ENCODE measurements around the gene MRPL52. TPM values are rescaled to one million over a fixed set of nuclear protein-coding genes. Genes with fewer than 3 reads are reported as not detected.

The MRPL52 gene
- total RNA-seq, 1 donor from 2014 or later = 16.7 TPM

DNA sequence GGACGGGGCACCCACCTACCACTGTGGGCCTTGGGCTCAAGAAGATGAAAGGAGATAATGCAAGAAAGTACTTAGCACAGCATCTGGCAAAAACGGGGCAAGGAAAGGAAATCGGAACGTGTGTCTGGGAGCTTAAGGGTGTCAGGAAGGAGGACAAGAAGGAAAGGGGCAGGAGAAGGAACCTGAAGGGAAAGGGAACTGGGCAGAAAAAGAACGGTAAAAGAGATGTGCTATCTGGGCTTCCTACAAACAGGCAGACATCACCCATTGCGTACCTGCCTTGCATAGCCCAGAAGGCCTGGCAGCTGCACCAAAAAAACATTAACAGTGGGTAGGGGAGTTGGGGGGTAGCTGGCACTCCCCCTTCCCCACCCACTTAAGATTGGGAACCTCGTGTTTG, 52.4 kb downstream of the MRPL52 start:
- H3K9ac ChIP-seq (ENCODE audit: low read depth in 1 of 3, low read length in 3 of 3) = no peak overlapping the region
- no peak overlapping the region for H3K4me3 ChIP-seq (ENCODE audit: low read length in 3 of 3)
- no peaks in the 10 kb centered on the region for H3K9me3 ChIP-seq (ENCODE audit: control insufficient read depth in 3 of 3, low read length in 3 of 3)
- H3K27me3 ChIP-seq (ENCODE audit: control insufficient read depth in 3 of 3, insufficient read depth in 3 of 3, low read length in 3 of 3) = peaks cover 15 to 36% (median 29%) of the 10 kb centered on the region in 3 donors
- H3K4me1 ChIP-seq (ENCODE audit: control insufficient read depth in 3 of 3, insufficient read depth in 3 of 3, low read length in 3 of 3) = peaks cover 0 to 7% (median 6%) of the 10 kb centered on the region in 3 donors
- peaks cover 16 to 23% (median 22%) of the 10 kb centered on the region in 3 donors for H3K36me3 ChIP-seq (ENCODE audit: control insufficient read depth in 3 of 3, insufficient read depth in 3 of 3, low read length in 3 of 3)
- no peak overlapping the region for H3K27ac ChIP-seq (ENCODE audit: low read depth, low read length)

DNA sequence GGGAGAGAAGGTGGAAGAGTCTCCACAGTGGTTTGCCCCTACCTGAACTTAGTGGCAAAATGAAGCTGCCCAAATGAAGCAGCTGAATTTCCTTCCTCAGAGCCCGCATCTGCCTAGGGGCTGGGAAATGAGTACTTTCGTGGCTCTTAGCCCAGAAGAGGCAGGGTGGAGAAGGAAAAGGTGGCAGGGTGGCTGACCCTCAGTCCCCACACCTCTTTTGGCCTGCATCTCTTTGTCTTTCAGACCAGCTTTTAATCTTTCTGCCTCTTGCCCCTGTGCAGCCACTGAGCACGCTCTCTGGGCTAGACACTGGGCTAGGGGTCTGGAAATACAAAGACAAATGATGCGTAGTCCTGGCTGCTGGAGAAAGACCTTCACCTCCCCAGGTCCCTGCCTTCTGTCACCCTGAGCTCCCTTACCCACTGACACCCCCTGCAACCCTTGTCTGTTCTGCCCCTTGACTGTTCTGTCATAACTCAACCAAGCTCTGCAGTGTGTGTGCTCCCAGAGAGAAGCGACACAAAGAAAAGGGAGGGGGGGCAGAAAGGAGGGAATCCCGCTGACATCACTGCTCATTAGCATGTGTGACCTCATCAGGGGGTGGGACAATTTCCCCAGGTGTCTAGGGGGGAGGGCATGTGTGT, 53.0 kb downstream of the MRPL52 start:
- peaks cover 15 to 36% (median 33%) of the 10 kb centered on the region in 3 donors for H3K27me3 ChIP-seq (ENCODE audit: control insufficient read depth in 3 of 3, insufficient read depth in 3 of 3, low read length in 3 of 3)
- no peaks in the 10 kb centered on the region for H3K9me3 ChIP-seq (ENCODE audit: control insufficient read depth in 3 of 3, low read length in 3 of 3)
- no peak overlapping the region for H3K4me3 ChIP-seq (ENCODE audit: low read length in 3 of 3)
- H3K4me1 ChIP-seq (ENCODE audit: control insufficient read depth in 3 of 3, insufficient read depth in 3 of 3, low read length in 3 of 3) = peaks cover 0 to 7% (median 6%) of the 10 kb centered on the region in 3 donors
- peak overlapping the region in 1 of 3 donors; percentile 8 for H3K9ac ChIP-seq (ENCODE audit: low read depth in 1 of 3, low read length in 3 of 3)
- H3K27ac ChIP-seq (ENCODE audit: low read depth, low read length) = no peak overlapping the region
- H3K36me3 ChIP-seq (ENCODE audit: control insufficient read depth in 3 of 3, insufficient read depth in 3 of 3, low read length in 3 of 3) = peaks cover 11 to 17% (median 16%) of the 10 kb centered on the region in 3 donors

DNA sequence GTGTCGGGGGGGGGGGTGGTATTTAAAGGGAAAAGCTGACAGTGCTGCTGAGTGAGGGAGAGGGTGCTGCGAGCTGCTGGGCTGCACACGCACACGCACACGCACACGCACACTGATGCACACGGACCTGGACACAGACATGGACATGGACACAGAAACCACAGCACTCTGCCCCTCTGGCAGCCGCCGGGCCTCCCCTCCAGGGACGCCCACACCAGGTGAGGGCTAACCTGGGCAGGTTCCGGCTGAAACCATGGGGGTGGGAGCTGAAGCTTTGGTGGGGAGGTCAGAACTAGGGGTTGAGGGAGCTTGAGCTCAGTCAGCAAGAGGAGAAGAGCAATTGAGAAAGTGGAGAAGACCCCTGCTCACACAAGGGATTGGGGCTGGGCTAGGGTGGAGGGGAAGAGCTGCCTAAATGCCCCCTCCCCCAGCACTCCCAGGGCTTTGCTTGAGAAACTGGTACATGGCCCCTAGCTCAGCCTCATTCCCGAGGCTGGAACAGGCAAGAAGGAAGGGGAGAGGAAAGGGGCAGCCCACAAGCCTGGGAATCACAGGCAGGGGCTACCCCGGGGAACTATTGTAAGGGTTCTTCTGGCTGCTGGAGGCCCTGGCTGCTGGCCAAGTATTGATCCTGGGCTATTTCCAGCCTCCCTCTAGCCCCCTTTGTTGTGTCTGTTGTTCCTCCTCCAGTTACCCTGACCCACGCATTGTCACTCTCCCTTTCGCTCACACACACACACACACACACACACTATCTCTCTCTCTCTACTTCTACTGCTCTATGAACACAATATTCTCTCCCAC, 53.7 kb downstream of the MRPL52 start, which contains the start of gene REM2:
Gene REM2, plus strand, starts transcription at position 50 of the 804 bp plus-strand sequence. Its CDS starts 66 bp downstream, at position 116.
- no peak within 1 kb of the TSS for H3K4me3 ChIP-seq (ENCODE audit: low read length in 3 of 3)
- H3K4me1 ChIP-seq (ENCODE audit: control insufficient read depth in 3 of 3, insufficient read depth in 3 of 3, low read length in 3 of 3) = peaks cover 0 to 7% (median 6%) of the 10 kb centered on the region in 3 donors
- H3K36me3 ChIP-seq (ENCODE audit: control insufficient read depth in 3 of 3, insufficient read depth in 3 of 3, low read length in 3 of 3) = peaks cover 6 to 10% (median 8%) of the 10 kb centered on the region in 3 donors
- H3K9ac ChIP-seq (ENCODE audit: low read depth in 1 of 3, low read length in 3 of 3) = peak within 1 kb of the TSS in 1 of 3 donors; percentile 8
- peaks cover 15 to 39% (median 36%) of the 10 kb centered on the region in 3 donors for H3K27me3 ChIP-seq (ENCODE audit: control insufficient read depth in 3 of 3, insufficient read depth in 3 of 3, low read length in 3 of 3)
- H3K27ac ChIP-seq (ENCODE audit: low read depth, low read length) = no peak within 1 kb of the TSS
- H3K9me3 ChIP-seq (ENCODE audit: control insufficient read depth in 3 of 3, low read length in 3 of 3) = no peaks in the 10 kb centered on the region

GRCh38 chr14:22884076-22884737, 54.5 kb downstream of the MRPL52 start:
- Histone ChIP-seq H3K9ac (ENCODE audit: low read depth in 1 of 3, low read length in 3 of 3) (no peak overlapping the region), H3K36me3 (ENCODE audit: control insufficient read depth in 3 of 3, insufficient read depth in 3 of 3, low read length in 3 of 3) (peaks cover 0 to 3% (median 1%) of the 10 kb centered on the region in 3 donors), H3K4me3 (ENCODE audit: low read length in 3 of 3) (no peak overlapping the region), H3K27ac (ENCODE audit: low read depth, low read length) (no peak overlapping the region), H3K27me3 (ENCODE audit: control insufficient read depth in 3 of 3, insufficient read depth in 3 of 3, low read length in 3 of 3) (peaks cover 15 to 39% (median 36%) of the 10 kb centered on the region in 3 donors), H3K4me1 (ENCODE audit: control insufficient read depth in 3 of 3, insufficient read depth in 3 of 3, low read length in 3 of 3) (peaks cover 0 to 7% (median 6%) of the 10 kb centered on the region in 3 donors), H3K9me3 (ENCODE audit: control insufficient read depth in 3 of 3, low read length in 3 of 3) (no peaks in the 10 kb centered on the region)

Small RNAs within 50 kb of the gene (small RNA-seq; reads per million reads assigned to genes)
- not detected for gene RF00019

Other genes starting within 250 kb of the MRPL52 start
- 244 TPM for gene DAD1, start 240.7 kb upstream of the MRPL52 start, total RNA-seq
- gene ABHD4, start 231.6 kb upstream of the MRPL52 start, total RNA-seq = 3.7 TPM
- not detected for gene OR6J1, start 185.5 kb upstream of the MRPL52 start, total RNA-seq
- gene OXA1L, start 63.2 kb upstream of the MRPL52 start, total RNA-seq = 79.9 TPM
- 15.1 TPM for gene SLC7A7, start 14.5 kb upstream of the MRPL52 start, total RNA-seq
- 96.0 TPM for gene MMP14, start 6.7 kb downstream of the MRPL52 start, total RNA-seq
- 11.0 TPM for gene LRP10, start 41.9 kb downstream of the MRPL52 start, total RNA-seq
- under 0.01 TPM for gene REM2, start 53.3 kb downstream of the MRPL52 start, total RNA-seq
- 66.8 TPM for gene RBM23, start 89.3 kb downstream of the MRPL52 start, total RNA-seq
- 60.0 TPM for gene PRMT5, start 99.5 kb downstream of the MRPL52 start, total RNA-seq
- 53.2 TPM for gene HAUS4, start 127.2 kb downstream of the MRPL52 start, total RNA-seq
- gene AJUBA, start 152.7 kb downstream of the MRPL52 start, total RNA-seq = 77.8 TPM
- 9.9 TPM for gene C14orf93, start 180.3 kb downstream of the MRPL52 start, total RNA-seq
- 183 TPM for gene PSMB5, start 205.0 kb downstream of the MRPL52 start, total RNA-seq
- gene PSMB11, start 212.3 kb downstream of the MRPL52 start, total RNA-seq = not detected
- 1.6 TPM for gene CDH24, start 227.6 kb downstream of the MRPL52 start, total RNA-seq